Caco-2 (cell line): ENCODE measurements around the gene PPT2. TPM values are rescaled to one million over a fixed set of nuclear protein-coding genes. Genes with fewer than 3 reads are reported as not detected.

Source experiments
- BruUV-seq: library from RNA; stranded (reverse); fragments of 400-500 nt; replicated peaks from 2 replicates; lab custom pipeline; 2021; lab: Mats Ljungman, UMichigan
- CTCF ChIA-PET: fragments of 300-600 bp; sonication (Branson Sonifier 250); formaldehyde crosslinking; loops from one replicate; lab custom pipeline; 2022; ENCODE audit warnings: antibody characterized with exemption; lab: Charles Lee
- POLR2A ChIA-PET: fragments of 300-600 bp; sonication (Branson Sonifier 250); formaldehyde crosslinking; loops from one replicate; lab custom pipeline; 2022; ENCODE audit warnings: antibody characterized with exemption; lab: Charles Lee
- DNase-seq, 2 experiments: peaks; one replicate each; pipeline versions ENCODE4 v3.0.0 to v3.0.0-alpha.2; 2020 to 2022
- H3K27me3 ChIP-seq: replicated peaks from 2 replicates; pipeline ENCODE4 v1.6.0; 2011; ENCODE audit warnings: low read length; ENCODE audit not compliant: control insufficient read depth, insufficient read depth
- H3K36me3 ChIP-seq: 2 replicates; pipeline ENCODE4 v1.5.1; 2011; ENCODE audit warnings: low read length; ENCODE audit not compliant: control insufficient read depth, insufficient read depth
- H3K4me1 ChIP-seq: fragments of 250-450 bp; sonication (Bioruptor Pico); 2 replicates; pipeline ENCODE4 v1.5.1; 2020; ENCODE audit warnings: mild to moderate bottlenecking
- H3K4me3 ChIP-seq: 2 replicates; pipeline ENCODE4 v1.5.1; 2011; ENCODE audit warnings: low read depth, mild to moderate bottlenecking, control low read depth, low read length
- H3K9me3 ChIP-seq: fragments of 250-450 bp; sonication (Bioruptor Pico); 2 replicates; pipeline ENCODE4 v1.5.1; 2020; ENCODE audit warnings: mild to moderate bottlenecking, moderate library complexity
- H3K27ac Mint-ChIP-seq: one replicate; pipeline ENCODE4 v1.8.0; 2022; ENCODE audit warnings: mixed read lengths; ENCODE audit not compliant: unreplicated experiment
- H3K27me3 Mint-ChIP-seq: one replicate; pipeline ENCODE4 v1.8.0; 2022; ENCODE audit warnings: mixed read lengths; ENCODE audit not compliant: insufficient read depth, unreplicated experiment
- H3K36me3 Mint-ChIP-seq: one replicate; pipeline ENCODE4 v1.8.0; 2022; ENCODE audit warnings: mild to moderate bottlenecking, mixed read lengths; ENCODE audit not compliant: insufficient read depth, unreplicated experiment
- H3K4me1 Mint-ChIP-seq: one replicate; pipeline ENCODE4 v1.8.0; 2022; ENCODE audit warnings: low read depth, mixed read lengths; ENCODE audit not compliant: unreplicated experiment
- H3K4me3 Mint-ChIP-seq: one replicate; pipeline ENCODE4 v1.8.0; 2022; ENCODE audit warnings: mild to moderate bottlenecking, moderate library complexity, mixed read lengths; ENCODE audit not compliant: unreplicated experiment
- H3K9me3 Mint-ChIP-seq: one replicate; pipeline ENCODE4 v1.8.0; 2022; ENCODE audit warnings: mixed read lengths; ENCODE audit not compliant: unreplicated experiment
- CTCF ChIP-seq, 2 experiments: fragments of 200-600 bp in 1 of 2; IDR thresholded peaks; 1 replicate in 1 of 2; 2 replicates in 1 of 2; pipeline versions ENCODE4 v1.5.1 to v1.8.0; 2011 to 2022; ENCODE audit warnings: antibody characterized with exemption in 1 of 2, control low read depth in 1 of 2, inconsistent platforms in 1 of 2, low read depth in 1 of 2, low read length in 1 of 2, mild to moderate bottlenecking in 1 of 2, moderate library complexity in 1 of 2; ENCODE audit not compliant: insufficient read depth in 1 of 2, severe bottlenecking in 1 of 2, unreplicated experiment in 1 of 2
- intact Hi-C: fragments of 100-400 bp; cut with micrococcal nuclease; formaldehyde crosslinking; loops from one replicate; pipeline ENCODE4 v1.10.0; 2022; ENCODE audit not compliant: unreplicated experiment
- total RNA-seq: library from RNA; stranded (reverse); gene quantifications from 2 replicates; pipeline ENCODE4 v1.2.3, GENCODE V29; 2022

PPT2 gene
- total RNA-seq, 1 experiment from 2014 or later: 80.8 TPM

- POLR2A ChIA-PET: no interaction called here
- peaks cover 10% of the 10 kb centered on the region for H3K36me3 Mint-ChIP-seq
- H3K9me3 Mint-ChIP-seq: no peaks in the 10 kb centered on the region
- H3K4me3 Mint-ChIP-seq: peak overlapping the region; percentile 61
- no peak for DNase-seq
- no peak for TF ChIP-seq CTCF (IDR thresholded peaks at IDR 0.05; ENCODE audit: insufficient read depth in 1 of 2, low read depth in 1 of 2, low read length in 1 of 2, severe bottlenecking in 1 of 2, unreplicated experiment in 1 of 2)
- Histone ChIP-seq H3K27me3 (no peaks in the 10 kb centered on the region), H3K9me3 (no peaks in the 10 kb centered on the region), H3K4me1 (peaks cover 58% of the 10 kb centered on the region), H3K36me3 (no peaks in the 10 kb centered on the region), H3K4me3 (no peak overlapping the region)
- no peaks in the 10 kb centered on the region for H3K27me3 Mint-ChIP-seq
- intact Hi-C loops: no loop called here
- peak overlapping the region; percentile 81 for H3K27ac Mint-ChIP-seq
- CTCF ChIA-PET: no interaction called here
- peaks cover 34% of the 10 kb centered on the region for H3K4me1 Mint-ChIP-seq
- BruUV-seq: no TSS peak
These were observed 7.7 kb upstream of the PPT2 start for GRCh38 chr6:32146287-32146686.

DNA sequence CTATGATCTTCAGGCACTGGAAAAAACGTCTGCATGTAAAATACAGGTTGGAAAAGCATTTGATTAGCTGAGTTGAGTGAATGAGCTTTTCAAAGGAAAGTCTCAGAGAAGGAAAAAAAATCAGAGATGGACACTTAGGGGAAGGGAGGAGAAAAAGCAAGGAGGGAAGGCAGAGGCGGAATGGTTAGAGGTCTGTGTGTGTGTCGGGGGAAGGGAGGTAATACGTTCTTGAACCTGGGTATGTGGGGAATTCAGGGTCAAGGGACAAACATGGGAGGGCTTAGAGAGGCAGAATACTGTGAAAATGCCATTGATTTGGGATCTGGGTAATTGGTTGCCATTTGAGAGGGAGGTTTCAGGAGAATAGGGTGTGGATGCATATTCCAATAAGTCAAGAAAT is 7.3 kb upstream of the PPT2 start:
- H3K36me3 Mint-ChIP-seq: peaks cover 7% of the 10 kb centered on the region
- H3K27me3 Mint-ChIP-seq: no peaks in the 10 kb centered on the region

GRCh38 chr6:32147401-32148132 is 6.4 kb upstream of the PPT2 start:
- Mint-ChIP-seq H3K9me3 (no peaks in the 10 kb centered on the region), H3K36me3 (no peaks in the 10 kb centered on the region), H3K27ac (peak overlapping the region; percentile 81), H3K4me3 (no peak overlapping the region), H3K27me3 (no peaks in the 10 kb centered on the region), H3K4me1 (peaks cover 30% of the 10 kb centered on the region)
- Histone ChIP-seq H3K36me3 (no peaks in the 10 kb centered on the region), H3K4me1 (peaks cover 53% of the 10 kb centered on the region), H3K4me3 (no peak overlapping the region), H3K9me3 (no peaks in the 10 kb centered on the region), H3K27me3 (no peaks in the 10 kb centered on the region)
- BruUV-seq: no TSS peak
- no peak for TF ChIP-seq CTCF (IDR thresholded peaks at IDR 0.05; ENCODE audit: insufficient read depth in 1 of 2, low read depth in 1 of 2, low read length in 1 of 2, severe bottlenecking in 1 of 2, unreplicated experiment in 1 of 2)
- intact Hi-C loops: no loop called here
- ChIA-PET POLR2A (no interaction called here), CTCF (no interaction called here)
- peak in 1 of 2 experiments; percentile 11 for DNase-seq

More for the DNA sequence above, 7.3 kb upstream of the PPT2 start:
- ChIA-PET CTCF (no interaction called here), POLR2A (no interaction called here)
- no peak for DNase-seq
- Histone ChIP-seq H3K36me3 (no peaks in the 10 kb centered on the region), H3K27me3 (no peaks in the 10 kb centered on the region), H3K4me3 (no peak overlapping the region), H3K4me1 (peaks cover 56% of the 10 kb centered on the region), H3K9me3 (no peaks in the 10 kb centered on the region)
- Mint-ChIP-seq H3K9me3 (no peaks in the 10 kb centered on the region), H3K27ac (peak overlapping the region; percentile 81), H3K4me3 (peak overlapping the region; percentile 61), H3K4me1 (peaks cover 31% of the 10 kb centered on the region)
- no peak for TF ChIP-seq CTCF (IDR thresholded peaks at IDR 0.05; ENCODE audit: insufficient read depth in 1 of 2, low read depth in 1 of 2, low read length in 1 of 2, severe bottlenecking in 1 of 2, unreplicated experiment in 1 of 2)
- intact Hi-C loops: no loop called here
- TSS peak; percentile 67 for BruUV-seq
